HEK293T (cell line): ENCODE results near the gene DNPH1.

ENCODE experiments used
- CTCF ChIA-PET: fragments of 350-600 bp; formaldehyde crosslinking; extraction: SDS; loops from one replicate; lab custom pipeline; 2021; ENCODE audit warnings: antibody characterized with exemption, inconsistent platforms; lab: Yijun Ruan, JAX
- POLR2A ChIA-PET: fragments of 350-600 bp; formaldehyde crosslinking; extraction: SDS; loops from one replicate; lab custom pipeline; 2020; ENCODE audit warnings: antibody characterized with exemption, inconsistent platforms; lab: Yijun Ruan, JAX
- DNase-seq: peaks from one replicate; pipeline ENCODE4 v3.0.0; 2012; ENCODE audit warnings: mixed read lengths; ENCODE audit errors: extremely low spot score
- ARNT ChIP-seq: fragments of 450-650 bp; IDR thresholded peaks from 2 replicates; pipeline ENCODE4 v1.6.1; 2017; ENCODE audit warnings: mild to moderate bottlenecking
- BHLHE40 ChIP-seq: fragments of 450-650 bp; IDR thresholded peaks from 2 replicates; pipeline ENCODE4 v1.6.1; 2016; ENCODE audit warnings: mild to moderate bottlenecking, moderate library complexity, borderline replicate concordance
- CTBP1 ChIP-seq: fragments of 450-650 bp; IDR thresholded peaks from 2 replicates; pipeline ENCODE4 v1.6.1; 2016; ENCODE audit warnings: borderline replicate concordance
- ELF4 ChIP-seq: fragments of 450-650 bp; IDR thresholded peaks from 2 replicates; pipeline ENCODE4 v1.6.1; 2017; ENCODE audit warnings: antibody characterized with exemption
- FOXA1 ChIP-seq: fragments of 450-650 bp; IDR thresholded peaks from 2 replicates; pipeline ENCODE4 v1.6.1; 2016; ENCODE audit warnings: mild to moderate bottlenecking
- FOXK2 ChIP-seq: fragments of 450-650 bp; IDR thresholded peaks from 2 replicates; pipeline ENCODE4 v1.6.1; 2016; ENCODE audit warnings: mild to moderate bottlenecking
- FOXM1 ChIP-seq: fragments of 450-650 bp; IDR thresholded peaks from 2 replicates; pipeline ENCODE4 v1.6.1; 2017; ENCODE audit warnings: mild to moderate bottlenecking, borderline replicate concordance
- HDGF ChIP-seq: fragments of 450-650 bp; IDR thresholded peaks from 2 replicates; pipeline ENCODE4 v1.6.1; 2017; ENCODE audit warnings: antibody characterized with exemption, borderline replicate concordance
- L3MBTL2 ChIP-seq: fragments of 450-650 bp; conservative IDR thresholded peaks from 2 replicates; pipeline ENCODE4 v1.6.1; 2016; ENCODE audit warnings: mild to moderate bottlenecking
- LEF1 ChIP-seq: fragments of 450-650 bp; IDR thresholded peaks from 2 replicates; pipeline ENCODE4 v1.6.1; 2017; ENCODE audit warnings: mild to moderate bottlenecking, borderline replicate concordance
- NFRKB ChIP-seq: fragments of 450-650 bp; IDR thresholded peaks from 2 replicates; pipeline ENCODE4 v1.6.1; 2016; ENCODE audit warnings: mild to moderate bottlenecking, moderate library complexity
- SP1 ChIP-seq: fragments of 450-650 bp; IDR thresholded peaks from 2 replicates; pipeline ENCODE4 v1.6.1; 2017
- SUZ12 ChIP-seq: fragments of 450-650 bp; IDR thresholded peaks from 2 replicates; pipeline ENCODE4 v1.6.1; 2016; ENCODE audit warnings: mild to moderate bottlenecking
- TARDBP ChIP-seq: fragments of 450-650 bp; IDR thresholded peaks from 2 replicates; pipeline ENCODE4 v1.6.1; 2016
- ZNF384 ChIP-seq: fragments of 450-650 bp; IDR thresholded peaks from 2 replicates; pipeline ENCODE4 v1.6.1; 2016
- TF ChIP-seq, protein P1 (sequence below): fragments of 450-650 bp; IDR thresholded peaks from 2 replicates; pipeline ENCODE4 v1.6.1; 2016

Gene DNPH1

DNA sequence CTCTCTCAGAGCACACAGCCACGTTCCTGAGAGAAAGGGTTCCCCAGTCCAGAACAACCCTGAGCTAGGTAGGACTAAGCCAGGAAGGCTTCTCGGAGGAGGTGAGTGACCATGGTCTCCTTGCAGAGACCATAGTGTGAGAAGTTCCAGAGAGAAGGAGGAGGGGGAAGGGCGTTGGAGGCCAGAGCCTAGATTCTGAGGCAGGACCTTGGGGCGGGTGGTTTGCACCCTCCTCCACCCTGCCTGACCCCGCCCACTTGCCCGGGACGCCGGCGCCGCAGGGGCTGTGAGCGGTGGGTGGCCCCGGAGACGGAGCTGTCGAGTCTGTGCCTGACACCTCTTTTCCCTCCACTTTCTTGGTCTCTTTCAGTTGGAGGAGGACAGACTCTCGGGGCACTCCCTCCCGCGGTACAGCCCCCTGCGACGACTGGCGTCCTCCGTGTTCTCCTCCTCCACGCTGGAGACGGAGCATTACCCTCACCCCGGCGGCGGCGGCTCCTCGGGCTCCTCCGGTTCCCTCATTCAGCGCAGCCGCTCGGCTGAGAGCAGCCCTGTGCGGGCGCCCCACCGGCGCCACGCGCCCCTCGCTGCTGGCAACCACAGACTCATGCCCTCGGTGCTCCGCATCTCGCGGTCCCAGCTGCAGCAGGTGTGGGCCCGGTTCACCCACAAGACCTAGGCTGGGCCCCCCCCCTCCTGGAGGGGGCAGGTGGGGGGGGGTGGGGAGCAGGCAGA lies 40.2 kb upstream of the DNPH1 start:
- ChIA-PET CTCF (interaction anchor here (1.0 kb wide), 1 partner anchor 18 kb away, joined by 4 read pairs; no protein-coding TSS in a partner anchor), POLR2A (interaction anchor here (0.7 to 2.3 kb wide), 2 partner anchors 22 to 810 kb away, joined by 3 to 5 read pairs; no protein-coding TSS in a partner anchor)
- TF ChIP-seq L3MBTL2 (peak; percentile 50; the same call in 1 of the 2 replicates), CTBP1 (no peak)
- peak; percentile 30 for DNase-seq

DNA sequence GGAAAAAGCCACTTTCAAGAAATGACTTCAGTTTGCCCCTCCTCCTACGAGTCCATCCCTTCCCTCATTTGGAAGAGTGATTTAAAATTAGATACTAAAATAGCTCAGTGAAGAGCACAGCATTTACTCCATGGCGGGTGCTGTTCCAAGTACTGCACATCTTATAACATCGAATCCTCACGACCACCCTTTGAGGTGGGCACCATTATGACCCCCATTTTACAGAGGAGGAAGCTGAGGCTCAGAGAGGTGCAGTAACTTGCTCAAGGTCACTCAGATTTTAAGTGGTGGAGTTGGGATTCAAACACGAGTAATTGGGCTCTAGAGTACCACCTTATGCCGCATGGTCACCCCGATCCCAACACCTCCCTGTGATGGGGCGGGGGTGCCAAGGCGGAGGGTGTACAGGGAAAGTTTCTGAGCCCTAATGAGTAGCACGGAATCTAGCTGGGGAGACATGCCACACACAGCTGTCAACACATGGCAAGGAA lies 39.5 kb upstream of the DNPH1 start:
- TF ChIP-seq SP1 (no peak), TARDBP (no peak), FOXK2 (no peak)
- no peak for DNase-seq
- CTCF ChIA-PET, result interaction anchor here (1.0 to 1.1 kb wide), 2 partner anchors 17 to 40 kb away, joined by 3 to 4 read pairs; partner anchors contain the start of gene DNPH1
- POLR2A ChIA-PET, result interaction anchor here (2.3 kb wide), 1 partner anchor 22 kb away, joined by 5 read pairs; no protein-coding TSS in a partner anchor

DNA sequence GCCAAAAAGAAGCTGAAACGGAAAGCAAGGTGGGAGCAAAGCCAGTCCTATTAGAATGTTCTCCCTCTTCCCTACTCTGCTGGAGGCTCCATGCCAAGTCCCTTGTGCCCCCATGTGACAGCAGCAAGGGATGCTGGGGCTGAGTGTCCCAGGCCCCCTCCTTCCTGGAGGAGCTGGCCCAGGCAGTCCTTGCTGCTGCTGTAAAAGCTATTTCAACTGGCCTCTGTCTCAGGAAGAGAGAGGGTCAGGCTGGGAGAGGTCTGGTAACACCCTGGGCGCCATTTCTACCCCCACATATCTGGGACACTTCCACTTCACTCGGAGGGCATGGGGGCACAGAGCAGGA lies 39.0 kb upstream of the DNPH1 start:
- TF ChIP-seq NFRKB (no peak), CTBP1 (no peak), L3MBTL2 (no peak), SP1 (no peak), ZNF384 (no peak), FOXK2 (no peak), ARNT (no peak), ELF4 (no peak), LEF1 (no peak), HDGF (no peak), SUZ12 (no peak)
- ChIA-PET CTCF (interaction anchor here (0.5 to 1.1 kb wide), 3 partner anchors 39 to 365 kb away, joined by 3 to 5 read pairs (median 3); partner anchors contain the start of gene DNPH1), POLR2A (interaction anchor here (2.3 kb wide), 1 partner anchor 21 kb away, joined by 5 read pairs; no protein-coding TSS in a partner anchor)
- no peak for DNase-seq

DNA sequence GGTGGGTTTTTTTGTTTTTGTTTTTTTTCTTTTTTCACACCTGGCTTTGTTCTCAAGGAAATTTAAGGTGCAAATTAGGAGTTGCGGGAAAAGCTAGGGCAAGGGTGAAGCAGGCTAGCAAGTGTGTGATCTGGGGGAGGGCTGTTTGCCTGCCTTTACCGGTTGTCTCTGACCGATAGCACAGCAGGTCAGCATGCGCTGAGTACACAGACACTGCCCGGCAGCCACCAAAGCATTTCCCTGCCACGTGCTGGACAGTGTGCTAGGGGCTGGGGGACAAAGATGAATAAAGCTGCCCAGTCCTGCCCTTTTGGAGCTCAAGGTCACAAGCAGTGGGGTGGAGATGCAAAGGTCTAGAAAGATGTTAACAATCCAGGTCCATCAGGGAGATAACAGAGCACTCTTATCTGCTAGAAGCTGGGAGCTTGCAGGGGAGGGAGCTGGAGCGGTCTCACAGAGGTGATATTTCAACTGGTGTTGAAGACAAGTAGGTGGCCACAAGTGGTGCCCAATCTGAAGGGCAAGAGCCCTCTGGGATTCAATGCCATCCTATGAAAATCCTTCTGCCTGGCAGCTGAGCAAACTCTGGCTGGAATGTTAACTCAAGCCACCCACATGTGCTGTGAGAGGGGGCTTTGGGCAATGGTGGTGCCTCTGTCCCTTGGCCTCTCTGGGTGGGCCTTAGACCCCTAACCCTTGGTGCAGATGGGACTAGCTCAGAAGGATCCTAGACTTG lies 38.5 kb upstream of the DNPH1 start:
- TF ChIP-seq L3MBTL2 (0 out of 2 replicates have a peak, but pooled peaks have one; percentile 19), FOXA1 (no peak), FOXK2 (no peak), LEF1 (no peak), HDGF (no peak), NFRKB (no peak), SP1 (no peak)
- TF ChIP-seq, protein P1, sequence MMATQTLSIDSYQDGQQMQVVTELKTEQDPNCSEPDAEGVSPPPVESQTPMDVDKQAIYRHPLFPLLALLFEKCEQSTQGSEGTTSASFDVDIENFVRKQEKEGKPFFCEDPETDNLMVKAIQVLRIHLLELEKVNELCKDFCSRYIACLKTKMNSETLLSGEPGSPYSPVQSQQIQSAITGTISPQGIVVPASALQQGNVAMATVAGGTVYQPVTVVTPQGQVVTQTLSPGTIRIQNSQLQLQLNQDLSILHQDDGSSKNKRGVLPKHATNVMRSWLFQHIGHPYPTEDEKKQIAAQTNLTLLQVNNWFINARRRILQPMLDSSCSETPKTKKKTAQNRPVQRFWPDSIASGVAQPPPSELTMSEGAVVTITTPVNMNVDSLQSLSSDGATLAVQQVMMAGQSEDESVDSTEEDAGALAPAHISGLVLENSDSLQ, result no peak
- CTCF ChIA-PET, result interaction anchor here (0.5 to 1.1 kb wide), 3 partner anchors 39 to 364 kb away, joined by 3 to 5 read pairs (median 3); partner anchors contain the start of gene DNPH1
- DNase-seq, result no peak
- POLR2A ChIA-PET, result interaction anchor here (2.3 kb wide), 1 partner anchor 21 kb away, joined by 5 read pairs; no protein-coding TSS in a partner anchor

DNA sequence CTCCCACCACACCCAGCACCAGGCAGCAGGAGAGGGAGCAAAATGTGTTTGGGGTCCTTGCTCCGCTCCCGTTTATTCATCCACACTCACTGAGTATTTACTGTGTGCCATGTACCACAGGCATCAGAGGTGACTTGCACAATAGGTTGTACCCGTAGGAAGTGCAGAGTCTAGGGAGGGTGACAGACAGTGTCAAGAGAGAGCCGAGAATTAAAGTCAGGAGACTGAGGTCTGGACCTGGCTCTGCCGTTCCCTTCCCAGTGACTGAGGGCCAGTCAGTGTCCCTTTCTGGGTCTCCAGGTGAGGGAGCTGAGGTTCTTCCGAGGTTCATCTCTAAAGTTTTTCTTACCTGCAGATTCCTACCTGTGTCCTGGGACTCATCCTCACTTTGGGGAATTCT lies 36.3 kb upstream of the DNPH1 start:
- ChIA-PET POLR2A (interaction anchor here (1.2 kb wide), 1 partner anchor 21 kb away, joined by 3 read pairs; no protein-coding TSS in a partner anchor), CTCF (interaction anchor here (0.6 kb wide), 2 partner anchors 37 to 729 kb away, joined by 4 read pairs; partner anchors contain the start of gene DNPH1)
- no peak for TF ChIP-seq FOXK2
- no peak for TF ChIP-seq FOXM1
- no peak for TF ChIP-seq ARNT
- no peak for TF ChIP-seq LEF1
- no peak for TF ChIP-seq TARDBP
- TF ChIP-seq, protein P1, result no peak
- no peak for TF ChIP-seq HDGF
- TF ChIP-seq SP1, result no peak
- TF ChIP-seq SUZ12, result no peak
- no peak for TF ChIP-seq BHLHE40
- no peak for TF ChIP-seq ZNF384
- no peak for TF ChIP-seq FOXA1
- TF ChIP-seq L3MBTL2, result no peak
- no peak for TF ChIP-seq ELF4
- no peak for TF ChIP-seq CTBP1
- no peak for TF ChIP-seq NFRKB
- DNase-seq, result no peak

DNA sequence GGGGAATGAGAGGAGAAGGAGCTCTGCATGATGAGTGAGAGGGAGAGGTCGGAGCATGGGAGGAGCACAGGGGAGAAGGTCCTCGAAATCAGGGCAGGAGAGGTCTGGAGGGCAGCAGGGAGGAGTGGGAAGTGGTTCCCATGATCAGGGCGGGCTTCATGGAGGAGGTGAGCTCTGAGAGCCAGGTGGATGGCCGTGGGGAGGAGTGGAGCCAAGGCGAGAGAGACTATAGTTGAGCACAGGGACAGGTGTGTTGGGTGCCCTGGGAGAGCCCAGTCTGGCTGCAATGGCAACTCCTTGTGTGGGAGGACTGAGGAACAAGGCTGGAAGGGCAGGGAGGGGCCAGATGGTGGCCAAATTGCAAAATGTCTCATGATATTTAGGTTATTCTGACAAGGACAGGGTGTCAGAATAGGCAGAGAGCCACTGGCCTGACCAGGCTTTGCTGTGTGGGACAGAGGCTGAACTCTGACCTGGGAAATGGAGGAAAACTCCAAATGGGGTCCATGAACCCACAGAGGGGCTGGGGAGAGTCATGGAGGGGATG lies 35.4 kb upstream of the DNPH1 start:
- no peak for TF ChIP-seq ELF4
- TF ChIP-seq FOXA1, result no peak
- TF ChIP-seq SP1, result no peak
- TF ChIP-seq, protein P1, result no peak
- no peak for TF ChIP-seq NFRKB
- no peak for TF ChIP-seq LEF1
- TF ChIP-seq BHLHE40, result no peak
- no peak for TF ChIP-seq ZNF384
- no peak for DNase-seq
- ChIA-PET POLR2A (interaction anchor here (0.6 to 1.0 kb wide), 2 partner anchors 32 to 247 kb away, joined by 3 read pairs; no protein-coding TSS in a partner anchor), CTCF (interaction anchor here (1.2 kb wide), 1 partner anchor 133 kb away, joined by 3 read pairs; no protein-coding TSS in a partner anchor)
